Mesendoderm (in vitro differentiated cells): ENCODE results near the gene SLC32A1. TPM values are rescaled to one million over a fixed set of nuclear protein-coding genes. Genes with fewer than 3 reads are reported as not detected.
A peak's percentile ranks its signal among the peaks of the same experiment; 100 is the strongest.

ENCODE experiments used
- DNase-seq: peaks from one replicate; pipeline ENCODE4 v3.0.0; 2013
- H2AK5ac ChIP-seq: 2 replicates; pipeline ENCODE4 v1.6.1; 2013; ENCODE audit warnings: low read length, inconsistent platforms
- H2BK120ac ChIP-seq: 2 replicates; pipeline ENCODE4 v1.6.1; 2013; ENCODE audit warnings: low read depth, mild to moderate bottlenecking, low read length, moderate library complexity, mixed read lengths
- H2BK15ac ChIP-seq: replicated peaks from 2 replicates; pipeline ENCODE4 v1.6.1; 2013; ENCODE audit warnings: low read depth, mild to moderate bottlenecking, moderate library complexity
- H2BK5ac ChIP-seq: 2 replicates; pipeline ENCODE4 v1.6.1; 2013; ENCODE audit warnings: low read length, inconsistent platforms
- H3K18ac ChIP-seq: 2 replicates; pipeline ENCODE4 v1.6.1; 2013; ENCODE audit warnings: mild to moderate bottlenecking, low read length, mixed read lengths
- H3K23ac ChIP-seq: one replicate; pipeline ENCODE4 v1.6.1; 2013; ENCODE audit warnings: low read length
- H3K27ac ChIP-seq: 2 replicates; pipeline ENCODE4 v1.5.1; 2013; ENCODE audit warnings: low read depth, mild to moderate bottlenecking, inconsistent platforms, low read length, moderate library complexity
- H3K27me3 ChIP-seq: 2 replicates; pipeline ENCODE4 v1.6.1; 2013; ENCODE audit warnings: low read length, control low read depth, mild to moderate bottlenecking, inconsistent platforms; ENCODE audit not compliant: insufficient read depth, poor library complexity
- H3K36me3 ChIP-seq: 2 replicates; pipeline ENCODE4 v1.6.1; 2013; ENCODE audit warnings: low read length, inconsistent platforms; ENCODE audit not compliant: control insufficient read depth, insufficient read depth
- H3K4ac ChIP-seq: one replicate; pipeline ENCODE4 v1.6.1; 2013; ENCODE audit warnings: low read depth, mild to moderate bottlenecking, low read length, moderate library complexity
- H3K4me1 ChIP-seq: 2 replicates; pipeline ENCODE4 v1.6.1; 2013; ENCODE audit warnings: low read depth, low read length, inconsistent platforms; ENCODE audit not compliant: control insufficient read depth
- H3K4me2 ChIP-seq: 2 replicates; pipeline ENCODE4 v1.6.1; 2013; ENCODE audit warnings: low read length
- H3K4me3 ChIP-seq: 2 replicates; pipeline ENCODE4 v1.5.1; 2013; ENCODE audit warnings: mild to moderate bottlenecking, low read length
- H3K56ac ChIP-seq: one replicate; pipeline ENCODE4 v1.6.1; 2013; ENCODE audit warnings: low read length
- H3K79me1 ChIP-seq: 2 replicates; pipeline ENCODE4 v1.6.1; 2013; ENCODE audit warnings: low read length, inconsistent platforms
- H3K79me2 ChIP-seq: 2 replicates; pipeline ENCODE4 v1.6.1; 2013; ENCODE audit warnings: mild to moderate bottlenecking, low read length; ENCODE audit not compliant: control insufficient read depth, insufficient read depth
- H3K9ac ChIP-seq: 2 replicates; pipeline ENCODE4 v1.6.1; 2013; ENCODE audit warnings: low read length, inconsistent platforms
- H4K5ac ChIP-seq: one replicate; pipeline ENCODE4 v1.6.1; 2013; ENCODE audit warnings: low read length
- H4K8ac ChIP-seq: one replicate; pipeline ENCODE4 v1.6.1; 2013; ENCODE audit warnings: low read depth, mild to moderate bottlenecking, control low read depth, low read length, moderate library complexity
- WGBS: extraction: QIAGEN DNeasy Blood & Tissue Kit; methylation state at CpG from one replicate; pipeline ENCODE4 v1.1.7; 2013; ENCODE audit warnings: low lambda C conversion rate, missing lambda C conversion rate; ENCODE audit not compliant: insufficient coverage; ENCODE audit errors: extremely low coverage; 5-methylcytosine and 5-hydroxymethylcytosine counted together
- polyA plus RNA-seq, 2 experiments: library from polyadenylated mRNA; stranded (reverse); fragments of 200-250 nt; gene quantifications; one replicate each; pipeline ENCODE4 v1.2.3, GENCODE V29; 2013

SLC32A1 gene
- 0.10 TPM for polyA plus RNA-seq (2013, experiment 1 of 2)
- 0.11 TPM for polyA plus RNA-seq (2013, experiment 2 of 2)

GRCh38 chr20:38723848-38724625 is at the start of gene SLC32A1:
TSS of gene SLC32A1 (plus strand) at chr20:38724486. CDS start at chr20:38724725, 239 bp downstream.
- Histone ChIP-seq H4K8ac (no peak within 1 kb of the TSS), H2AK5ac (no peak within 1 kb of the TSS), H3K23ac (peak within 1 kb of the TSS; percentile 95), H3K79me2 (no peaks in the 10 kb centered on the region), H2BK15ac (no peak within 1 kb of the TSS), H2BK120ac (no peak within 1 kb of the TSS), H3K56ac (no peak within 1 kb of the TSS), H3K4me1 (peaks cover 2% of the 10 kb centered on the region), H3K18ac (no peak within 1 kb of the TSS), H3K36me3 (no peaks in the 10 kb centered on the region), H3K27me3 (peaks cover 82% of the 10 kb centered on the region), H3K4me3 (no peak within 1 kb of the TSS), H3K4me2 (peak within 1 kb of the TSS; percentile 38), H2BK5ac (no peak within 1 kb of the TSS), H3K79me1 (no peaks in the 10 kb centered on the region), H4K5ac (no peak within 1 kb of the TSS), H3K27ac (no peak within 1 kb of the TSS), H3K4ac (no peak within 1 kb of the TSS), H3K9ac (no peak within 1 kb of the TSS)
- no CpG with 5 or more reads among the region's 76 CpGs for WGBS
- peak; percentile 21 for DNase-seq

- H3K27ac ChIP-seq: no peak overlapping the region
- H2AK5ac ChIP-seq: no peak overlapping the region
- H3K79me2 ChIP-seq: no peaks in the 10 kb centered on the region
- H3K9ac ChIP-seq: peak overlapping the region; percentile 59
- H4K5ac ChIP-seq: no peak overlapping the region
- no peaks in the 10 kb centered on the region for H3K79me1 ChIP-seq
- no peak overlapping the region for H2BK15ac ChIP-seq
- H3K4ac ChIP-seq: peak overlapping the region; percentile 23
- H3K56ac ChIP-seq: peak overlapping the region; percentile 65
- no peak overlapping the region for H3K23ac ChIP-seq
- no peaks in the 10 kb centered on the region for H3K36me3 ChIP-seq
- H3K4me2 ChIP-seq: peak overlapping the region; percentile 23
- no CpG with 5 or more reads among the region's 13 CpGs for WGBS
- H3K27me3 ChIP-seq: peaks cover 4% of the 10 kb centered on the region
- H2BK120ac ChIP-seq: no peak overlapping the region
- no peak overlapping the region for H4K8ac ChIP-seq
- no peaks in the 10 kb centered on the region for H3K4me1 ChIP-seq
- H3K18ac ChIP-seq: peak overlapping the region; percentile 19
- no peak for DNase-seq
- H2BK5ac ChIP-seq: no peak overlapping the region
- H3K4me3 ChIP-seq: no peak overlapping the region
These were observed 49.5 kb upstream of the SLC32A1 start for GRCh38 chr20:38674765-38675133.

- Histone ChIP-seq H4K5ac (no peak overlapping the region), H3K4me3 (no peak overlapping the region), H3K9ac (no peak overlapping the region), H3K4me1 (no peaks in the 10 kb centered on the region), H2BK120ac (no peak overlapping the region), H3K27ac (no peak overlapping the region), H4K8ac (no peak overlapping the region), H3K27me3 (peaks cover 4% of the 10 kb centered on the region), H2BK5ac (no peak overlapping the region), H3K4ac (no peak overlapping the region), H3K79me2 (no peaks in the 10 kb centered on the region), H3K36me3 (no peaks in the 10 kb centered on the region), H3K23ac (no peak overlapping the region), H3K79me1 (no peaks in the 10 kb centered on the region), H2AK5ac (no peak overlapping the region), H3K18ac (no peak overlapping the region), H2BK15ac (no peak overlapping the region), H3K4me2 (no peak overlapping the region), H3K56ac (no peak overlapping the region)
- no CpG with 5 or more reads among the region's 5 CpGs for WGBS
- no peak for DNase-seq
These were observed 47.7 kb upstream of the SLC32A1 start for GRCh38 chr20:38676576-38676975.

GRCh38 chr20:38680500-38681306 is 43.6 kb upstream of the SLC32A1 start:
- WGBS: no CpG with 5 or more reads among the region's 9 CpGs

GRCh38 chr20:38685271-38685670 is 39.0 kb upstream of the SLC32A1 start:
- DNase-seq: no peak
- H3K23ac ChIP-seq: no peak overlapping the region
- H3K4me2 ChIP-seq: no peak overlapping the region
- no peak overlapping the region for H3K56ac ChIP-seq
- H3K4me3 ChIP-seq: no peak overlapping the region
- H3K27me3 ChIP-seq: no peaks in the 10 kb centered on the region
- no peaks in the 10 kb centered on the region for H3K79me1 ChIP-seq
- H2BK120ac ChIP-seq: no peak overlapping the region
- no peak overlapping the region for H4K5ac ChIP-seq
- H3K9ac ChIP-seq: no peak overlapping the region
- H3K36me3 ChIP-seq: no peaks in the 10 kb centered on the region
- H3K79me2 ChIP-seq: no peaks in the 10 kb centered on the region
- no peak overlapping the region for H3K4ac ChIP-seq
- no peak overlapping the region for H2BK15ac ChIP-seq
- H3K27ac ChIP-seq: no peak overlapping the region
- H2AK5ac ChIP-seq: no peak overlapping the region
- no peaks in the 10 kb centered on the region for H3K4me1 ChIP-seq
- no peak overlapping the region for H2BK5ac ChIP-seq
- H3K18ac ChIP-seq: no peak overlapping the region
- H4K8ac ChIP-seq: no peak overlapping the region
- WGBS: no CpG with 5 or more reads among the region's 2 CpGs

More at GRCh38 chr20:38680500-38681306, 43.6 kb upstream of the SLC32A1 start:
- Histone ChIP-seq H3K4me2 (no peak overlapping the region), H4K8ac (no peak overlapping the region), H4K5ac (no peak overlapping the region), H3K4ac (no peak overlapping the region), H2BK15ac (no peak overlapping the region), H3K4me1 (no peaks in the 10 kb centered on the region), H3K36me3 (no peaks in the 10 kb centered on the region), H3K9ac (no peak overlapping the region), H3K18ac (no peak overlapping the region), H3K79me1 (no peaks in the 10 kb centered on the region), H3K79me2 (no peaks in the 10 kb centered on the region), H3K27ac (no peak overlapping the region), H3K23ac (no peak overlapping the region), H3K27me3 (no peaks in the 10 kb centered on the region), H2AK5ac (no peak overlapping the region), H3K56ac (no peak overlapping the region), H2BK120ac (no peak overlapping the region), H3K4me3 (no peak overlapping the region), H2BK5ac (no peak overlapping the region)
- peak; percentile 69 for DNase-seq
